Activated T-cell treated with anti-CD3 and anti-CD28 coated beads, Interleukin-2, amount 50 U/mL, for 24 hours (primary cell): Measurements from ENCODE around the gene KCNAB2.
"Not testable (repeated sequence)": the region's sequence is repeated elsewhere in the genome, so short reads cannot be mapped to it uniquely, and the experiment has no call there.

ENCODE experiments used
- DNase-seq: peaks from one replicate; pipeline ENCODE4 v3.0.0-alpha.2; 2020
- H3K27ac Mint-ChIP-seq: 2 replicates; pipeline ENCODE4 v1.8.0; 2020; ENCODE audit warnings: mild to moderate bottlenecking, mixed read lengths
- H3K27me3 Mint-ChIP-seq: 2 replicates; pipeline ENCODE4 v1.8.0; 2020; ENCODE audit warnings: mixed read lengths
- H3K36me3 Mint-ChIP-seq: 2 replicates; pipeline ENCODE4 v1.8.0; 2020; ENCODE audit warnings: low read depth, mixed read lengths
- H3K4me1 Mint-ChIP-seq: 2 replicates; pipeline ENCODE4 v1.8.0; 2020; ENCODE audit warnings: low read depth, mixed read lengths
- H3K4me3 Mint-ChIP-seq: 2 replicates; pipeline ENCODE4 v1.8.0; 2020; ENCODE audit warnings: mild to moderate bottlenecking, moderate library complexity, mixed read lengths
- H3K9me3 Mint-ChIP-seq: 2 replicates; pipeline ENCODE4 v1.8.0; 2020; ENCODE audit warnings: mixed read lengths

The KCNAB2 gene

GRCh38 chr1:6070450-6070974, 24.8 kb downstream of the KCNAB2 start:
- Mint-ChIP-seq H3K4me3 (no peak overlapping the region), H3K4me1 (peaks cover 8% of the 10 kb centered on the region), H3K27me3 (no peaks in the 10 kb centered on the region), H3K36me3 (peaks cover 80% of the 10 kb centered on the region), H3K27ac (peak overlapping the region; percentile 64), H3K9me3 (no peaks in the 10 kb centered on the region)
- no peak for DNase-seq

GRCh38 chr1:6071219-6071618, 25.5 kb downstream of the KCNAB2 start:
- DNase-seq: no peak
- Mint-ChIP-seq H3K4me3 (no peak overlapping the region), H3K27me3 (no peaks in the 10 kb centered on the region), H3K4me1 (peaks cover 8% of the 10 kb centered on the region), H3K27ac (no peak overlapping the region), H3K36me3 (peaks cover 80% of the 10 kb centered on the region), H3K9me3 (no peaks in the 10 kb centered on the region)

GRCh38 chr1:6072774-6073479, 27.2 kb downstream of the KCNAB2 start:
- DNase-seq: no peak
- Mint-ChIP-seq H3K27ac (no peak overlapping the region), H3K27me3 (no peaks in the 10 kb centered on the region), H3K36me3 (peaks cover 81% of the 10 kb centered on the region), H3K9me3 (no peaks in the 10 kb centered on the region), H3K4me1 (peaks cover 5% of the 10 kb centered on the region), H3K4me3 (no peak overlapping the region)

- no peaks in the 10 kb centered on the region for H3K27me3 Mint-ChIP-seq
- no peak for DNase-seq
- H3K36me3 Mint-ChIP-seq: peaks cover 88% of the 10 kb centered on the region
- H3K4me3 Mint-ChIP-seq: no peak overlapping the region
- peaks cover 5% of the 10 kb centered on the region for H3K4me1 Mint-ChIP-seq
- H3K27ac Mint-ChIP-seq: peak overlapping the region; percentile 37
- H3K9me3 Mint-ChIP-seq: no peaks in the 10 kb centered on the region
Observed at GRCh38 chr1:6073480-6074053, 27.9 kb downstream of the KCNAB2 start.

GRCh38 chr1:6074192-6074901, 28.7 kb downstream of the KCNAB2 start:
- H3K9me3 Mint-ChIP-seq: no peaks in the 10 kb centered on the region
- peaks cover 4% of the 10 kb centered on the region for H3K4me1 Mint-ChIP-seq
- DNase-seq: no peak
- H3K4me3 Mint-ChIP-seq: no peak overlapping the region
- peak overlapping the region; percentile 37 for H3K27ac Mint-ChIP-seq
- no peaks in the 10 kb centered on the region for H3K27me3 Mint-ChIP-seq
- H3K36me3 Mint-ChIP-seq: peaks cover 89% of the 10 kb centered on the region

GRCh38 chr1:6075748-6076147, 30.1 kb downstream of the KCNAB2 start:
- no peaks in the 10 kb centered on the region for H3K9me3 Mint-ChIP-seq
- H3K4me1 Mint-ChIP-seq: no peaks in the 10 kb centered on the region
- H3K36me3 Mint-ChIP-seq: peaks cover 96% of the 10 kb centered on the region
- peak overlapping the region; percentile 4 for H3K27ac Mint-ChIP-seq
- no peak for DNase-seq
- H3K27me3 Mint-ChIP-seq: no peaks in the 10 kb centered on the region
- no peak overlapping the region for H3K4me3 Mint-ChIP-seq

- Mint-ChIP-seq H3K27ac (peak overlapping the region; percentile 18), H3K36me3 (peaks cover 99% of the 10 kb centered on the region)
- not testable (repeated sequence) for H3K27me3 Mint-ChIP-seq, H3K4me1 Mint-ChIP-seq, H3K4me3 Mint-ChIP-seq, H3K9me3 Mint-ChIP-seq, DNase-seq
Observed at GRCh38 chr1:6077061-6077460, 31.4 kb downstream of the KCNAB2 start.

GRCh38 chr1:6077506-6077905, 31.8 kb downstream of the KCNAB2 start:
- no peak for DNase-seq
- Mint-ChIP-seq H3K9me3 (no peaks in the 10 kb centered on the region), H3K27ac (peak overlapping the region; percentile 18), H3K36me3 (peaks cover 99% of the 10 kb centered on the region), H3K27me3 (no peaks in the 10 kb centered on the region), H3K4me3 (no peak overlapping the region), H3K4me1 (no peaks in the 10 kb centered on the region)

GRCh38 chr1:6077919-6078318, 32.2 kb downstream of the KCNAB2 start:
- Mint-ChIP-seq H3K9me3 (no peaks in the 10 kb centered on the region), H3K4me1 (no peaks in the 10 kb centered on the region), H3K27ac (peak overlapping the region; percentile 61), H3K4me3 (no peak overlapping the region), H3K27me3 (no peaks in the 10 kb centered on the region), H3K36me3 (peaks cover 98% of the 10 kb centered on the region)
- no peak for DNase-seq

GRCh38 chr1:6080469-6080868, 34.8 kb downstream of the KCNAB2 start:
- Mint-ChIP-seq H3K27ac (no peak overlapping the region), H3K27me3 (no peaks in the 10 kb centered on the region), H3K4me1 (no peaks in the 10 kb centered on the region), H3K36me3 (peaks cover 97% of the 10 kb centered on the region), H3K4me3 (no peak overlapping the region), H3K9me3 (no peaks in the 10 kb centered on the region)
- DNase-seq: no peak

- Mint-ChIP-seq H3K9me3 (no peaks in the 10 kb centered on the region), H3K36me3 (peaks cover 97% of the 10 kb centered on the region), H3K4me3 (no peak overlapping the region), H3K27ac (no peak overlapping the region), H3K4me1 (no peaks in the 10 kb centered on the region), H3K27me3 (no peaks in the 10 kb centered on the region)
- DNase-seq: no peak
Observed at GRCh38 chr1:6081901-6082300, 36.2 kb downstream of the KCNAB2 start.

GRCh38 chr1:6082430-6082971, 36.8 kb downstream of the KCNAB2 start:
- no peak overlapping the region for H3K27ac Mint-ChIP-seq
- H3K4me1 Mint-ChIP-seq: no peaks in the 10 kb centered on the region
- DNase-seq: no peak
- H3K4me3 Mint-ChIP-seq: no peak overlapping the region
- H3K9me3 Mint-ChIP-seq: no peaks in the 10 kb centered on the region
- H3K27me3 Mint-ChIP-seq: no peaks in the 10 kb centered on the region
- peaks cover 97% of the 10 kb centered on the region for H3K36me3 Mint-ChIP-seq

- DNase-seq: no peak
- no peak overlapping the region for H3K4me3 Mint-ChIP-seq
- no peaks in the 10 kb centered on the region for H3K4me1 Mint-ChIP-seq
- H3K27ac Mint-ChIP-seq: no peak overlapping the region
- H3K27me3 Mint-ChIP-seq: no peaks in the 10 kb centered on the region
- peaks cover 92% of the 10 kb centered on the region for H3K36me3 Mint-ChIP-seq
- H3K9me3 Mint-ChIP-seq: no peaks in the 10 kb centered on the region
Observed at GRCh38 chr1:6083385-6083784, 37.7 kb downstream of the KCNAB2 start.

GRCh38 chr1:6083801-6084446, 38.2 kb downstream of the KCNAB2 start:
- Mint-ChIP-seq H3K27ac (peak overlapping the region; percentile 47), H3K36me3 (peaks cover 90% of the 10 kb centered on the region), H3K4me1 (no peaks in the 10 kb centered on the region), H3K4me3 (no peak overlapping the region), H3K9me3 (no peaks in the 10 kb centered on the region), H3K27me3 (no peaks in the 10 kb centered on the region)
- DNase-seq: no peak
